ENCODE data around the gene TEAD1. TPM values are rescaled to one million over a fixed set of nuclear protein-coding genes. Genes with fewer than 3 reads are reported as not detected.

Gene TEAD1
- polyA plus RNA-seq, 2 of the 4 experiments (the other 2 are of a cell fraction), result 111 to 112 TPM

- Histone ChIP-seq H3K4me1 (peaks cover under 1% of the 10 kb centered on the region; the same call in 1 of the 3 replicates), H3K4me2 (no peak overlapping the region), H3K27ac (no peak overlapping the region), H3K9me3 (no peaks in the 10 kb centered on the region), H3K4me3 (no peak overlapping the region)
- ChIA-PET POLR2A (no interaction called here), CTCF (no interaction called here)
- WGBS (ENCODE audit: missing lambda C conversion rate), result 97% methylated on average over 4 of the region's 4 CpGs
- FAIRE-seq, result no peak
- TF ChIP-seq RNF2 (IDR thresholded peaks at IDR 0.05; ENCODE audit: borderline replicate concordance, low read depth) (no peak), E2F6 (IDR thresholded peaks at IDR 0.05; ENCODE audit: borderline replicate concordance, low read depth) (no peak), POLR2A (IDR thresholded peaks at IDR 0.05; ENCODE audit: low read length) (no peak), REST (IDR thresholded peaks at IDR 0.05) (no peak), CBX8 (IDR thresholded peaks at IDR 0.05) (no peak), SMC3 (IDR thresholded peaks at IDR 0.05) (no peak), FOSL2 (IDR thresholded peaks at IDR 0.05) (no peak), FOSL2 (CRISPR knock-in tag; IDR thresholded peaks at IDR 0.05) (no peak), FOSB (CRISPR knock-in tag; IDR thresholded peaks at IDR 0.05) (no peak), KDM5A (IDR thresholded peaks at IDR 0.05) (no peak), CEBPB (IDR thresholded peaks at IDR 0.05) (no peak), USF2 (IDR thresholded peaks at IDR 0.05) (no peak), MYC (IDR thresholded peaks at IDR 0.05; ENCODE audit: borderline replicate concordance, low read length) (no peak), CHD2 (IDR thresholded peaks at IDR 0.05; ENCODE audit: low read length, partially characterized antibody) (no peak), ATOH8 (CRISPR knock-in tag; IDR thresholded peaks at IDR 0.05; ENCODE audit: low read depth) (no peak), CHD4 (IDR thresholded peaks at IDR 0.05; ENCODE audit: borderline replicate concordance) (no peak), NPAS2 (CRISPR knock-in tag; IDR thresholded peaks at IDR 0.05; ENCODE audit: borderline replicate concordance) (no peak), CTCF (IDR thresholded peaks at IDR 0.05) (no peak)
- ATAC-seq, result no peak
- no peak for DNase-seq (ENCODE audit: low read depth in 1 of 2, low spot score in 1 of 2)
These were observed 232.3 kb downstream of the TEAD1 start for GRCh38 chr11:12906501-12906900.

- WGBS (ENCODE audit: missing lambda C conversion rate), result 83% methylated on average over 2 of the region's 2 CpGs
- POLR2A ChIA-PET, result no interaction called here
- FAIRE-seq (no peak), DNase-seq (ENCODE audit: low read depth in 1 of 2, low spot score in 1 of 2) (no peak), ATAC-seq (no peak)
- Histone ChIP-seq H3K4me3 (no peak overlapping the region), H3K9me3 (no peaks in the 10 kb centered on the region), H3K27ac (no peak overlapping the region), H3K4me1 (no peaks in the 10 kb centered on the region), H3K4me2 (no peak overlapping the region)
- no peak for TF ChIP-seq GATA3 (IDR thresholded peaks at IDR 0.05; ENCODE audit: borderline replicate concordance)
- TF ChIP-seq KDM1A (IDR thresholded peaks at IDR 0.05; ENCODE audit: low read depth), result no peak
- TF ChIP-seq FOSL2 (IDR thresholded peaks at IDR 0.05), result no peak
- TF ChIP-seq FOSL2 (CRISPR knock-in tag; IDR thresholded peaks at IDR 0.05), result no peak
- TF ChIP-seq JUN (IDR thresholded peaks at IDR 0.05), result no peak
- no peak for TF ChIP-seq EHF (CRISPR knock-in tag; IDR thresholded peaks at IDR 0.05)
- TF ChIP-seq BCL3 (IDR thresholded peaks at IDR 0.05), result no peak
- TF ChIP-seq ZSCAN20 (CRISPR knock-in tag; IDR thresholded peaks at IDR 0.05), result no peak
- no peak for TF ChIP-seq SMC3 (IDR thresholded peaks at IDR 0.05)
- no peak for TF ChIP-seq RCOR1 (IDR thresholded peaks at IDR 0.05; ENCODE audit: low read depth, low read length)
- no peak for TF ChIP-seq FOXS1 (CRISPR knock-in tag; IDR thresholded peaks at IDR 0.05)
- TF ChIP-seq RAD21 (conservative IDR thresholded peaks at IDR 0.05 in 1 of 2, IDR thresholded peaks at IDR 0.05 in 1 of 2), result no peak
- CTCF ChIA-PET, result interaction anchor here (0.9 to 2.4 kb wide), 2 partner anchors 9 to 579 kb away, joined by 4 to 7 read pairs; no protein-coding TSS in a partner anchor
These were observed 235.7 kb downstream of the TEAD1 start for GRCh38 chr11:12909879-12910278.

Measured in A549 (cell line).